HepG2 (cell line): ENCODE results near the gene CTAGE9. TPM values are rescaled to one million over a fixed set of nuclear protein-coding genes. Genes with fewer than 3 reads are reported as not detected.

Experiments
- ATAC-seq: fragments of 200-7000 bp; cut with Tn5 transposase; 3 replicates; pipeline ENCODE4 v1.9.1; 2020; ENCODE audit warnings: mild to moderate bottlenecking, moderate library complexity
- BruUV-seq: library from RNA; stranded (reverse); fragments of 400-500 nt; replicated peaks from 2 replicates; lab custom pipeline; 2021; lab: Mats Ljungman, UMichigan
- CTCF ChIA-PET: fragments of 300-600 bp; formaldehyde crosslinking; extraction: SDS; loops from one replicate; lab custom pipeline; 2021; ENCODE audit warnings: low total read pairs, inconsistent platforms, low intra/inter-chr PET ratio; lab: Yijun Ruan, JAX
- POLR2A ChIA-PET: fragments of 350-600 bp; sonication (Branson Sonifier 250); formaldehyde crosslinking; loops from one replicate; lab custom pipeline; 2020; ENCODE audit warnings: antibody characterized with exemption, inconsistent platforms; lab: Yijun Ruan, JAX
- DNase-seq: peaks from one replicate; pipeline ENCODE4 v3.0.0-alpha.2; 2015; ENCODE audit warnings: low spot score
- FAIRE-seq: peaks from 3 replicates; lab custom pipeline; 2011; peaks lifted over from hg19 to GRCh38; lab: Jason Lieb, UNC
- H2AFZ ChIP-seq: one replicate; pipeline ENCODE4 v1.6.1; 2011; ENCODE audit warnings: low read length, inconsistent platforms
- H3K27ac ChIP-seq: fragments of 300-600 bp; 3 replicates; pipeline ENCODE4 v1.8.0; 2011; ENCODE audit warnings: mixed run types, mild to moderate bottlenecking, mixed read lengths, low read length, inconsistent platforms; ENCODE audit not compliant: insufficient read depth; ENCODE audit errors: extremely low read length
- H3K27me3 ChIP-seq, 2 experiments: fragments of 200-600 bp in 1 of 2; 2 replicates in 1 of 2; 3 replicates in 1 of 2; pipeline versions ENCODE4 v1.6.0 to v1.8.0; 2011; ENCODE audit warnings: low read length in 2 of 2, mild to moderate bottlenecking in 2 of 2, moderate library complexity in 2 of 2, inconsistent platforms in 1 of 2; ENCODE audit not compliant: insufficient read depth in 2 of 2, control insufficient read depth in 1 of 2
- H3K36me3 ChIP-seq, 2 experiments: fragments of 200-600 bp in 1 of 2; replicated peaks in 1 of 2; 2 replicates in 1 of 2; 3 replicates in 1 of 2; pipeline versions ENCODE4 v1.5.1 to v1.8.0; 2011; ENCODE audit warnings: low read length in 2 of 2, inconsistent platforms in 1 of 2; ENCODE audit not compliant: insufficient read depth in 2 of 2, control insufficient read depth in 1 of 2
- H3K4me1 ChIP-seq: 2 replicates; pipeline ENCODE4 v1.5.1; 2012; ENCODE audit warnings: low read length, inconsistent platforms; ENCODE audit not compliant: insufficient read depth
- H3K4me2 ChIP-seq: 2 replicates; pipeline ENCODE4 v1.6.0; 2011; ENCODE audit warnings: low read depth, low read length, inconsistent platforms
- H3K4me3 ChIP-seq, 3 experiments: fragments of 200-600 bp in 1 of 3; sonication (generic), shearing (Covaris generic) in 1 of 3; replicated peaks in 1 of 3; 2 replicates each; pipeline ENCODE4 v1.5.1; 2011 to 2016; ENCODE audit warnings: low read length in 3 of 3, inconsistent platforms in 2 of 3, low read depth in 2 of 3, mild to moderate bottlenecking in 2 of 3, control low read depth in 1 of 3, mixed read lengths in 1 of 3; ENCODE audit not compliant: insufficient read depth in 1 of 3
- H3K79me2 ChIP-seq: one replicate; pipeline ENCODE4 v1.6.1; 2011; ENCODE audit warnings: low read length, inconsistent platforms; ENCODE audit not compliant: insufficient read depth
- H3K9ac ChIP-seq: 2 replicates; pipeline ENCODE4 v1.6.0; 2011; ENCODE audit warnings: mild to moderate bottlenecking, low read depth, low read length, inconsistent platforms; ENCODE audit not compliant: insufficient read depth
- H3K9me3 ChIP-seq: 2 replicates; pipeline ENCODE4 v1.5.1; 2012; ENCODE audit warnings: mild to moderate bottlenecking, low read length
- H4K20me1 ChIP-seq: 2 replicates; pipeline ENCODE4 v1.6.0; 2011; ENCODE audit warnings: inconsistent platforms, mild to moderate bottlenecking, low read length, moderate library complexity; ENCODE audit not compliant: insufficient read depth
- CENPX ChIP-seq: sonication (generic); formaldehyde crosslinking; IDR thresholded peaks from 2 replicates; pipeline ENCODE4 v1.9.0; 2021; ENCODE audit warnings: mild to moderate bottlenecking, missing genetic modification reagents, moderate library complexity
- MAFF ChIP-seq: IDR thresholded peaks from 2 replicates; pipeline ENCODE4 v1.6.1; 2011; ENCODE audit warnings: low read depth, low read length, improper control_type of control experiment
- MAFK ChIP-seq, 2 experiments: IDR thresholded peaks in 1 of 2; conservative IDR thresholded peaks in 1 of 2; 2 replicates each; pipeline ENCODE4 v1.6.1; 2011; ENCODE audit warnings: improper control_type of control experiment in 2 of 2, low read length in 2 of 2
- ZNF343 ChIP-seq: sonication (generic); formaldehyde crosslinking; IDR thresholded peaks from 2 replicates; pipeline ENCODE4 v1.4.0; 2020; ENCODE audit warnings: mild to moderate bottlenecking, missing genetic modification reagents
- ZNF724P ChIP-seq: sonication (generic); formaldehyde crosslinking; IDR thresholded peaks from 2 replicates; pipeline ENCODE4 v1.8.0; 2022; ENCODE audit warnings: missing genetic modification reagents, borderline replicate concordance
- WGBS: methylation state at CpG from one replicate; pipeline ENCODE4 v1.1.6; 2017; ENCODE audit warnings: low lambda C conversion rate; 5-methylcytosine and 5-hydroxymethylcytosine counted together
- in situ Hi-C: cut with HindIII; loops from 2 replicates; pipeline ENCODE4 v1.10.0; 2017; ENCODE audit warnings: low pct_unique_long_range_greater_than_20kb; ENCODE audit not compliant: extremely low pct_ligation_motif_present
- intact Hi-C: fragments of 100-400 bp; cut with micrococcal nuclease; formaldehyde crosslinking; loops from one replicate; pipeline ENCODE4 v1.10.0; 2022; ENCODE audit not compliant: unreplicated experiment
- polyA plus RNA-seq, 8 experiments: library from polyadenylated mRNA; depleted of rRNA in 3 of 8; stranded (reverse) in 7 of 8; unstranded in 1 of 8; fragments of >200 nt; fragmentation: Illumina TruSeq in 4 of 8; extraction: Trizol in 4 of 8; gene quantifications; 2 replicates each; pipeline versions ENCODE4 v1.2.1 to v1.2.3, GENCODE V29; 2011 to 2016; ENCODE audit warnings: low read depth in 4 of 8, missing spikeins in 1 of 8, mixed read lengths in 1 of 8; ENCODE audit not compliant: insufficient read depth in 1 of 8
- total RNA-seq, 5 experiments: library from RNA; depleted of rRNA; stranded (reverse); fragments of >200 nt; fragmentation: Illumina TruSeq; extraction: Trizol; gene quantifications; 2 replicates each; pipeline ENCODE4 v1.2.3, GENCODE V29; 2016; ENCODE audit warnings: low read depth in 1 of 5
- TF ChIP-seq, protein P1 (sequence below): sonication (generic); formaldehyde crosslinking; IDR thresholded peaks from 2 replicates; pipeline ENCODE4 v1.8.1; 2023; ENCODE audit warnings: missing genetic modification reagents, inconsistent platforms, borderline replicate concordance
- TF ChIP-seq, protein P2 (sequence below): sonication (generic); formaldehyde crosslinking; IDR thresholded peaks from 2 replicates; pipeline ENCODE4 v1.5.0; 2020; ENCODE audit warnings: mild to moderate bottlenecking, missing genetic modification reagents

Gene CTAGE9
- total and polyA plus RNA-seq, 2 of the 13 experiments (the other 11 are each of a cell fraction or from before 2014, with no cell fraction given), result not detected

DNA sequence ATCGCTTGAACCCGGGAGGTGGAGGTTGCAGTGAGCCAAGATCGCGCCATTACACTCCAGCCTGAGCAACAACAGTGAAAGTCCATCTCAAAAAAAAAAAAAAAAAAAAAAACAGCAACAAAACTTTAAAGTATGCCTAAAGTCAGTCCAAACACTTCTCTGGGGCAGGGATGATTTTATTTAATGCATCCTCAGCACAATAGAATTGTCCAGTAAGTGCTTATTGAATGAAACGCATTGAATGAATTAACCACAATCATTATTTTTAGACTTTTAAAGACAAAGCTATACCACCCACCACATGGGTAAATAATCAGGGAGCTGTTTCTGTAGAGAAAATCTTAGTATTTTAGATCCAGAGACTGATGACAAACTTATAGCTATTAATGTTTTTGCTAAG is 16.6 kb upstream of the CTAGE9 start:
- intact Hi-C loops (no loop called here), in situ Hi-C loops (no loop called here)
- FAIRE-seq, result no peak
- Histone ChIP-seq H3K4me1 (peaks cover 28% of the 10 kb centered on the region), H4K20me1 (no peaks in the 10 kb centered on the region), H3K4me3 (no peak overlapping the region)
- WGBS, result 99% methylated on average over 5 of the region's 5 CpGs
- TF ChIP-seq MAFF (peak; percentile 72), CENPX (no peak), MAFK (conservative IDR thresholded peaks at IDR 0.05 in 1 of 2, IDR thresholded peaks at IDR 0.05 in 1 of 2; ENCODE audit: low read length in 2 of 2) (peak in 1 of 2 experiments; percentile 76; a peak in 3 of 4 replicates)
- TF ChIP-seq, protein P1, sequence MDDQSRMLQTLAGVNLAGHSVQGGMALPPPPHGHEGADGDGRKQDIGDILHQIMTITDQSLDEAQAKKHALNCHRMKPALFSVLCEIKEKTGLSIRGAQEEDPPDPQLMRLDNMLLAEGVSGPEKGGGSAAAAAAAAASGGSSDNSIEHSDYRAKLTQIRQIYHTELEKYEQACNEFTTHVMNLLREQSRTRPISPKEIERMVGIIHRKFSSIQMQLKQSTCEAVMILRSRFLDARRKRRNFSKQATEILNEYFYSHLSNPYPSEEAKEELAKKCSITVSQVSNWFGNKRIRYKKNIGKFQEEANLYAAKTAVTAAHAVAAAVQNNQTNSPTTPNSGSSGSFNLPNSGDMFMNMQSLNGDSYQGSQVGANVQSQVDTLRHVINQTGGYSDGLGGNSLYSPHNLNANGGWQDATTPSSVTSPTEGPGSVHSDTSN (CRISPR knock-in tag), result no peak
- TF ChIP-seq, all 625 proteins: peak for 2
- CTCF ChIA-PET, result no interaction called here
- Histone ChIP-seq H3K27me3 (no peaks in the 10 kb centered on the region), H3K27ac (peak overlapping the region; percentile 26), H3K79me2 (no peaks in the 10 kb centered on the region), H3K9me3 (peaks cover 9% of the 10 kb centered on the region), H3K9ac (no peak overlapping the region), H3K36me3 (peaks cover 15 to 67% of the 10 kb centered on the region in 2 experiments), H3K4me2 (no peak overlapping the region), H2AFZ (no peak overlapping the region)
- no peak for ATAC-seq
- POLR2A ChIA-PET, result no interaction called here
- no TSS peak for BruUV-seq
- DNase-seq, result no peak

DNA sequence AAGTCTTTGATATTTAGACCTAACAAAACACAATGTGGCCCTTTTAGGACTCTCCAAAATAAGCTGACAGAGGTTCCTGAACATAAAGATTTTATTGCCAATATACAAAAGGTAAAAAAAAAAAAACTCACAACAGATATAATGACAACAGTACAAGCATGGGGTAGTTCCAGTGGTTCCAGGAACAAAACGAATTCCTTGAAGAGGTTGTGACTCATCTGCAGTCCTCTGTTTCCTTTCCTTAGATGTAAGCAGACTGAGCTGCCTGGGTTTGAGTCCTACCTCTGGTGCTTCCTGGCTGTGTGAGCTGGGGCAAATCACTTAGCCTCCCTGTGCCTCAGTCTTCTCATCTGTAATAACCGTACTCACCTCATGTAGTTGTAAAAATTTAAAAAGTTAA is 13.3 kb upstream of the CTAGE9 start:
- ChIA-PET CTCF (no interaction called here), POLR2A (no interaction called here)
- no peaks in the 10 kb centered on the region for H4K20me1 ChIP-seq
- no peak overlapping the region for H2AFZ ChIP-seq
- no peak for DNase-seq
- BruUV-seq, result no TSS peak
- TF ChIP-seq ZNF343 (CRISPR knock-in tag) (no peak), ZNF724P (no peak)
- TF ChIP-seq, protein P2, sequence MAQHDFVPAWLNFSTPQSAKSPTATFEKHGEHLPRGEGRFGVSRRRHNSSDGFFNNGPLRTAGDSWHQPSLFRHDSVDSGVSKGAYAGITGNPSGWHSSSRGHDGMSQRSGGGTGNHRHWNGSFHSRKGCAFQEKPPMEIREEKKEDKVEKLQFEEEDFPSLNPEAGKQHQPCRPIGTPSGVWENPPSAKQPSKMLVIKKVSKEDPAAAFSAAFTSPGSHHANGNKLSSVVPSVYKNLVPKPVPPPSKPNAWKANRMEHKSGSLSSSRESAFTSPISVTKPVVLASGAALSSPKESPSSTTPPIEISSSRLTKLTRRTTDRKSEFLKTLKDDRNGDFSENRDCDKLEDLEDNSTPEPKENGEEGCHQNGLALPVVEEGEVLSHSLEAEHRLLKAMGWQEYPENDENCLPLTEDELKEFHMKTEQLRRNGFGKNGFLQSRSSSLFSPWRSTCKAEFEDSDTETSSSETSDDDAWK (CRISPR knock-in tag), result no peak
- TF ChIP-seq, all 625 proteins: peak for 0
- WGBS, result 91% methylated on average over 2 of the region's 2 CpGs
- intact Hi-C loops (no loop called here), in situ Hi-C loops (no loop called here)
- H3K4me3 ChIP-seq, result no peak overlapping the region
- peaks cover 9% of the 10 kb centered on the region for H3K9me3 ChIP-seq
- ATAC-seq (no peak), FAIRE-seq (no peak)
- no peak overlapping the region for H3K9ac ChIP-seq
- H3K4me1 ChIP-seq, result peaks cover 21% of the 10 kb centered on the region
- no peaks in the 10 kb centered on the region for H3K79me2 ChIP-seq
- no peak overlapping the region for H3K4me2 ChIP-seq
- peaks cover 21 to 69% of the 10 kb centered on the region in 2 experiments for H3K36me3 ChIP-seq
- H3K27ac ChIP-seq, result no peak overlapping the region
- H3K27me3 ChIP-seq, result no peaks in the 10 kb centered on the region
